ENCODE results near the gene OVCA2.
A peak's percentile ranks its signal among the peaks of the same experiment; 100 is the strongest.

OVCA2 gene

DNA sequence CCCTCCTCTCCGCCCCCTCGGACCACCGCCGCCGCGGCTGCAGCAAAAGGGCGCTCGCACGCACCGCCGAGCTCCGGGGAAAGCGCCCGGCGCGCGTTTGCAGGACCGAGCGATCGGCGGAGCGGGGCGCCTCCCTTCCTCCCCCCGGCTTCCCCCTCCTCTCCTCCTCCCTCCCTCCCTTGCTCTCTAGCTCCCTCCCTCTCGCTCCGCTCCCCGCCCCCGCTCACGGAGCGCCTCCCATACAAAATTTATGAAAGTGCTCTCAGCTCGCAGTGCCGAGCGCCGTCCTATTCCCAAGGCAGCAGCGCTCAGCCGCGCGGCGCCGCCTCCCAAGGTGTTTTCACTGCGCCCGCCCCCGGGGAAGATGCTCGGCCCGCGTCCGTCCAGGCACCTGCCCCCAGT lies 16.6 kb upstream of the OVCA2 start, which contains the start of gene RTN4RL1 (continued):
- TF ChIP-seq ZNF510 (tag by site-specific recombination; IDR thresholded peaks at IDR 0.05; ENCODE audit: insufficient replicate concordance): no peak
- TF ChIP-seq, protein P1, sequence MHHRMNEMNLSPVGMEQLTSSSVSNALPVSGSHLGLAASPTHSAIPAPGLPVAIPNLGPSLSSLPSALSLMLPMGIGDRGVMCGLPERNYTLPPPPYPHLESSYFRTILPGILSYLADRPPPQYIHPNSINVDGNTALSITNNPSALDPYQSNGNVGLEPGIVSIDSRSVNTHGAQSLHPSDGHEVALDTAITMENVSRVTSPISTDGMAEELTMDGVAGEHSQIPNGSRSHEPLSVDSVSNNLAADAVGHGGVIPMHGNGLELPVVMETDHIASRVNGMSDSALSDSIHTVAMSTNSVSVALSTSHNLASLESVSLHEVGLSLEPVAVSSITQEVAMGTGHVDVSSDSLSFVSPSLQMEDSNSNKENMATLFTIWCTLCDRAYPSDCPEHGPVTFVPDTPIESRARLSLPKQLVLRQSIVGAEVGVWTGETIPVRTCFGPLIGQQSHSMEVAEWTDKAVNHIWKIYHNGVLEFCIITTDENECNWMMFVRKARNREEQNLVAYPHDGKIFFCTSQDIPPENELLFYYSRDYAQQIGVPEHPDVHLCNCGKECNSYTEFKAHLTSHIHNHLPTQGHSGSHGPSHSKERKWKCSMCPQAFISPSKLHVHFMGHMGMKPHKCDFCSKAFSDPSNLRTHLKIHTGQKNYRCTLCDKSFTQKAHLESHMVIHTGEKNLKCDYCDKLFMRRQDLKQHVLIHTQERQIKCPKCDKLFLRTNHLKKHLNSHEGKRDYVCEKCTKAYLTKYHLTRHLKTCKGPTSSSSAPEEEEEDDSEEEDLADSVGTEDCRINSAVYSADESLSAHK (tag by site-specific recombination; IDR thresholded peaks at IDR 0.05): peak; percentile 36; the same call in 1 of the 2 replicates
- TF ChIP-seq, protein P2, sequence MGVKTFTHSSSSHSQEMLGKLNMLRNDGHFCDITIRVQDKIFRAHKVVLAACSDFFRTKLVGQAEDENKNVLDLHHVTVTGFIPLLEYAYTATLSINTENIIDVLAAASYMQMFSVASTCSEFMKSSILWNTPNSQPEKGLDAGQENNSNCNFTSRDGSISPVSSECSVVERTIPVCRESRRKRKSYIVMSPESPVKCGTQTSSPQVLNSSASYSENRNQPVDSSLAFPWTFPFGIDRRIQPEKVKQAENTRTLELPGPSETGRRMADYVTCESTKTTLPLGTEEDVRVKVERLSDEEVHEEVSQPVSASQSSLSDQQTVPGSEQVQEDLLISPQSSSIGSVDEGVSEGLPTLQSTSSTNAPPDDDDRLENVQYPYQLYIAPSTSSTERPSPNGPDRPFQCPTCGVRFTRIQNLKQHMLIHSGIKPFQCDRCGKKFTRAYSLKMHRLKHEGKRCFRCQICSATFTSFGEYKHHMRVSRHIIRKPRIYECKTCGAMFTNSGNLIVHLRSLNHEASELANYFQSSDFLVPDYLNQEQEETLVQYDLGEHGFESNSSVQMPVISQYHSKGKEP (tag by site-specific recombination; IDR thresholded peaks at IDR 0.05): no peak
- no peak for TF ChIP-seq YY2 (tag by site-specific recombination; IDR thresholded peaks at IDR 0.05)
- TF ChIP-seq, protein P3, sequence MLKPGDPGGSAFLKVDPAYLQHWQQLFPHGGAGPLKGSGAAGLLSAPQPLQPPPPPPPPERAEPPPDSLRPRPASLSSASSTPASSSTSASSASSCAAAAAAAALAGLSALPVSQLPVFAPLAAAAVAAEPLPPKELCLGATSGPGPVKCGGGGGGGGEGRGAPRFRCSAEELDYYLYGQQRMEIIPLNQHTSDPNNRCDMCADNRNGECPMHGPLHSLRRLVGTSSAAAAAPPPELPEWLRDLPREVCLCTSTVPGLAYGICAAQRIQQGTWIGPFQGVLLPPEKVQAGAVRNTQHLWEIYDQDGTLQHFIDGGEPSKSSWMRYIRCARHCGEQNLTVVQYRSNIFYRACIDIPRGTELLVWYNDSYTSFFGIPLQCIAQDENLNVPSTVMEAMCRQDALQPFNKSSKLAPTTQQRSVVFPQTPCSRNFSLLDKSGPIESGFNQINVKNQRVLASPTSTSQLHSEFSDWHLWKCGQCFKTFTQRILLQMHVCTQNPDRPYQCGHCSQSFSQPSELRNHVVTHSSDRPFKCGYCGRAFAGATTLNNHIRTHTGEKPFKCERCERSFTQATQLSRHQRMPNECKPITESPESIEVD (tag by site-specific recombination; IDR thresholded peaks at IDR 0.05): no peak
- TF ChIP-seq ZNF621 (tag by site-specific recombination; IDR thresholded peaks at IDR 0.05): no peak
- peak; percentile 89 for TF ChIP-seq SP2 (tag by site-specific recombination; IDR thresholded peaks at IDR 0.05)
- TF ChIP-seq, protein P4, sequence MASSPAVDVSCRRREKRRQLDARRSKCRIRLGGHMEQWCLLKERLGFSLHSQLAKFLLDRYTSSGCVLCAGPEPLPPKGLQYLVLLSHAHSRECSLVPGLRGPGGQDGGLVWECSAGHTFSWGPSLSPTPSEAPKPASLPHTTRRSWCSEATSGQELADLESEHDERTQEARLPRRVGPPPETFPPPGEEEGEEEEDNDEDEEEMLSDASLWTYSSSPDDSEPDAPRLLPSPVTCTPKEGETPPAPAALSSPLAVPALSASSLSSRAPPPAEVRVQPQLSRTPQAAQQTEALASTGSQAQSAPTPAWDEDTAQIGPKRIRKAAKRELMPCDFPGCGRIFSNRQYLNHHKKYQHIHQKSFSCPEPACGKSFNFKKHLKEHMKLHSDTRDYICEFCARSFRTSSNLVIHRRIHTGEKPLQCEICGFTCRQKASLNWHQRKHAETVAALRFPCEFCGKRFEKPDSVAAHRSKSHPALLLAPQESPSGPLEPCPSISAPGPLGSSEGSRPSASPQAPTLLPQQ (tag by site-specific recombination; IDR thresholded peaks at IDR 0.05): no peak
- TF ChIP-seq, protein P5, sequence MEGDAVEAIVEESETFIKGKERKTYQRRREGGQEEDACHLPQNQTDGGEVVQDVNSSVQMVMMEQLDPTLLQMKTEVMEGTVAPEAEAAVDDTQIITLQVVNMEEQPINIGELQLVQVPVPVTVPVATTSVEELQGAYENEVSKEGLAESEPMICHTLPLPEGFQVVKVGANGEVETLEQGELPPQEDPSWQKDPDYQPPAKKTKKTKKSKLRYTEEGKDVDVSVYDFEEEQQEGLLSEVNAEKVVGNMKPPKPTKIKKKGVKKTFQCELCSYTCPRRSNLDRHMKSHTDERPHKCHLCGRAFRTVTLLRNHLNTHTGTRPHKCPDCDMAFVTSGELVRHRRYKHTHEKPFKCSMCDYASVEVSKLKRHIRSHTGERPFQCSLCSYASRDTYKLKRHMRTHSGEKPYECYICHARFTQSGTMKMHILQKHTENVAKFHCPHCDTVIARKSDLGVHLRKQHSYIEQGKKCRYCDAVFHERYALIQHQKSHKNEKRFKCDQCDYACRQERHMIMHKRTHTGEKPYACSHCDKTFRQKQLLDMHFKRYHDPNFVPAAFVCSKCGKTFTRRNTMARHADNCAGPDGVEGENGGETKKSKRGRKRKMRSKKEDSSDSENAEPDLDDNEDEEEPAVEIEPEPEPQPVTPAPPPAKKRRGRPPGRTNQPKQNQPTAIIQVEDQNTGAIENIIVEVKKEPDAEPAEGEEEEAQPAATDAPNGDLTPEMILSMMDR (tag by site-specific recombination; IDR thresholded peaks at IDR 0.05): peak; percentile 88
- no peak for TF ChIP-seq ZIC2 (tag by site-specific recombination; IDR thresholded peaks at IDR 0.05)
- TF ChIP-seq ZNF2 (tag by site-specific recombination; IDR thresholded peaks at IDR 0.05): no peak
- peak; percentile 61; the same call in 1 of the 2 replicates for TF ChIP-seq KLF7 (tag by site-specific recombination; IDR thresholded peaks at IDR 0.05; ENCODE audit: borderline replicate concordance)
- TF ChIP-seq, protein P6, sequence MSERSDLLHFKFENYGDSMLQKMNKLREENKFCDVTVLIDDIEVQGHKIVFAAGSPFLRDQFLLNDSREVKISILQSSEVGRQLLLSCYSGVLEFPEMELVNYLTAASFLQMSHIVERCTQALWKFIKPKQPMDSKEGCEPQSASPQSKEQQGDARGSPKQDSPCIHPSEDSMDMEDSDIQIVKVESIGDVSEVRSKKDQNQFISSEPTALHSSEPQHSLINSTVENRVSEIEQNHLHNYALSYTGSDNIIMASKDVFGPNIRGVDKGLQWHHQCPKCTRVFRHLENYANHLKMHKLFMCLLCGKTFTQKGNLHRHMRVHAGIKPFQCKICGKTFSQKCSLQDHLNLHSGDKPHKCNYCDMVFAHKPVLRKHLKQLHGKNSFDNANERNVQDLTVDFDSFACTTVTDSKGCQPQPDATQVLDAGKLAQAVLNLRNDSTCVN (tag by site-specific recombination; optimal IDR thresholded peaks at IDR 0.05): peak; percentile 68
- TF ChIP-seq HOXC10 (CRISPR knock-in tag; IDR thresholded peaks at IDR 0.05): no peak
- no peak for TF ChIP-seq ZNF654 (tag by site-specific recombination; IDR thresholded peaks at IDR 0.05; ENCODE audit: low read depth)
- no peak for TF ChIP-seq ZNF664 (tag by site-specific recombination; IDR thresholded peaks at IDR 0.05)
- TF ChIP-seq ZNF211 (tag by site-specific recombination; IDR thresholded peaks at IDR 0.05; ENCODE audit: low read depth): no peak
- no peak for TF ChIP-seq ZNF169 (tag by site-specific recombination; IDR thresholded peaks at IDR 0.05)
- peak; percentile 75 for TF ChIP-seq KLF8 (tag by site-specific recombination; IDR thresholded peaks at IDR 0.05)
- TF ChIP-seq KLF10 (tag by site-specific recombination; IDR thresholded peaks at IDR 0.05): no peak
- TF ChIP-seq ZNF610 (tag by site-specific recombination; IDR thresholded peaks at IDR 0.05; ENCODE audit: borderline replicate concordance): no peak; the same call in 1 of the 2 replicates
- peak; percentile 85 for TF ChIP-seq SP3 (tag by site-specific recombination; IDR thresholded peaks at IDR 0.05)
- TF ChIP-seq ZNF24 (tag by site-specific recombination; IDR thresholded peaks at IDR 0.05): no peak
- TF ChIP-seq, protein P7, sequence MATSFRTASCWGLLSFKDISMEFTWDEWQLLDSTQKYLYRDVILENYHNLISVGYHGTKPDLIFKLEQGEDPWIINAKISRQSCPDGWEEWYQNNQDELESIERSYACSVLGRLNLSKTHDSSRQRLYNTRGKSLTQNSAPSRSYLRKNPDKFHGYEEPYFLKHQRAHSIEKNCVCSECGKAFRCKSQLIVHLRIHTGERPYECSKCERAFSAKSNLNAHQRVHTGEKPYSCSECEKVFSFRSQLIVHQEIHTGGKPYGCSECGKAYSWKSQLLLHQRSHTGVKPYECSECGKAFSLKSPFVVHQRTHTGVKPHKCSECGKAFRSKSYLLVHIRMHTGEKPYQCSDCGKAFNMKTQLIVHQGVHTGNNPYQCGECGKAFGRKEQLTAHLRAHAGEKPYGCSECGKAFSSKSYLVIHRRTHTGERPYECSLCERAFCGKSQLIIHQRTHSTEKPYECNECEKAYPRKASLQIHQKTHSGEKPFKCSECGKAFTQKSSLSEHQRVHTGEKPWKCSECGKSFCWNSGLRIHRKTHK (tag by site-specific recombination; IDR thresholded peaks at IDR 0.05): no peak
- TF ChIP-seq, protein P8, sequence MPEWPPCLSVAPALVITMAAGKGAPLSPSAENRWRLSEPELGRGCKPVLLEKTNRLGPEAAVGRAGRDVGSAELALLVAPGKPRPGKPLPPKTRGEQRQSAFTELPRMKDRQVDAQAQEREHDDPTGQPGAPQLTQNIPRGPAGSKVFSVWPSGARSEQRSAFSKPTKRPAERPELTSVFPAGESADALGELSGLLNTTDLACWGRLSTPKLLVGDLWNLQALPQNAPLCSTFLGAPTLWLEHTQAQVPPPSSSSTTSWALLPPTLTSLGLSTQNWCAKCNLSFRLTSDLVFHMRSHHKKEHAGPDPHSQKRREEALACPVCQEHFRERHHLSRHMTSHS (tag by site-specific recombination; IDR thresholded peaks at IDR 0.05): no peak
- no peak for TF ChIP-seq MZF1 (tag by site-specific recombination; IDR thresholded peaks at IDR 0.05; ENCODE audit: borderline replicate concordance)
- TF ChIP-seq KLF16 (tag by site-specific recombination; IDR thresholded peaks at IDR 0.05): peak; percentile 43; the same call in 1 of the 2 replicates
- peak; percentile 58; the same call in 1 of the 2 replicates for TF ChIP-seq PRDM1 (tag by site-specific recombination; IDR thresholded peaks at IDR 0.05)
